K562 (cell line): ENCODE data around the gene HEPACAM2. TPM values are rescaled to one million over a fixed set of nuclear protein-coding genes. Genes with fewer than 3 reads are reported as not detected.

ENCODE experiments used
- CAMTA2 ChIP-seq: fragments of 250-450 bp; sonication (Bioruptor Pico); conservative IDR thresholded peaks from 2 replicates; pipeline ENCODE4 v1.5.1; 2022
- CREBBP ChIP-seq: IDR thresholded peaks from one replicate; pipeline ENCODE4 v1.6.1; 2012; ENCODE audit warnings: low read depth, mild to moderate bottlenecking, control low read depth, inconsistent platforms, low read length
- ELF1 ChIP-seq: fragments of 200-800 bp; sonication (Bioruptor generic); IDR thresholded peaks from 2 replicates; pipeline ENCODE4 v1.6.1; 2016; ENCODE audit warnings: missing genetic modification characterization, missing compliant biosample characterization
- ELF2 ChIP-seq: fragments of 250-450 bp; sonication (Bioruptor Pico); IDR thresholded peaks from 2 replicates; pipeline ENCODE4 v1.5.0; 2021; ENCODE audit warnings: mild to moderate bottlenecking
- POLR3A ChIP-seq: IDR thresholded peaks from 2 replicates; pipeline ENCODE4 v1.6.1; 2011; ENCODE audit warnings: borderline replicate concordance, mild to moderate bottlenecking, moderate library complexity; ENCODE audit not compliant: insufficient read length, insufficient read depth; ENCODE audit errors: extremely low read depth
- SIN3B ChIP-seq: fragments of 450-650 bp; IDR thresholded peaks from 2 replicates; pipeline ENCODE4 v1.6.1; 2017; ENCODE audit warnings: low read depth, mild to moderate bottlenecking, moderate library complexity
- STAT5A ChIP-seq: IDR thresholded peaks from 2 replicates; pipeline ENCODE4 v1.6.1; 2012; ENCODE audit warnings: low read length, inconsistent platforms, borderline replicate concordance
- ZKSCAN3 ChIP-seq: fragments of 250-450 bp; sonication (Bioruptor Pico); IDR thresholded peaks from 2 replicates; pipeline ENCODE4 v1.4.0; 2020
- ZNF449 ChIP-seq: fragments of 250-450 bp; sonication (Bioruptor Pico); IDR thresholded peaks from 2 replicates; pipeline ENCODE4 v1.8.0; 2022; ENCODE audit warnings: moderate library complexity, mild to moderate bottlenecking, inconsistent platforms
- ZNF551 ChIP-seq: fragments of 250-450 bp; sonication (Bioruptor Pico); IDR thresholded peaks from 2 replicates; pipeline ENCODE4 v1.5.0; 2021; ENCODE audit warnings: mild to moderate bottlenecking, moderate library complexity
- polyA plus RNA-seq, 8 experiments: library from polyadenylated mRNA; depleted of rRNA in 4 of 8; stranded (reverse) in 5 of 8; unstranded in 3 of 8; fragments of >200 nt; fragmentation: Nextera tagmentation in 2 of 8; fragmentation: Illumina TruSeq in 1 of 8; extraction: Ambion mirVana in 2 of 8; extraction: Trizol in 1 of 8; gene quantifications; 2 replicates each; pipeline versions ENCODE4 v1.2.1 to v1.2.3, GENCODE V29; 2011 to 2014; ENCODE audit warnings: inconsistent platforms in 1 of 8, missing spikeins in 1 of 8
- total RNA-seq, 7 experiments: library from RNA; depleted of rRNA in 6 of 7; stranded (reverse); fragments of >200 nt in 6 of 7; fragmentation: Illumina TruSeq in 2 of 7; extraction: Trizol in 2 of 7; gene quantifications; 2 replicates each; pipeline versions ENCODE4 v1.2.1 to v1.2.3, GENCODE V29; 2011 to 2021; ENCODE audit warnings: low replicate concordance in 1 of 7
- TF ChIP-seq, protein P1 (sequence below): IDR thresholded peaks from 2 replicates; pipeline ENCODE4 v1.6.1; 2012; ENCODE audit warnings: low read depth, low read length, improper control_type of control experiment, borderline replicate concordance
- TF ChIP-seq, protein P2 (sequence below): fragments of 450-650 bp; IDR thresholded peaks from 2 replicates; pipeline ENCODE4 v1.6.1; 2016; ENCODE audit warnings: mild to moderate bottlenecking, moderate library complexity
- TF ChIP-seq, protein P3 (sequence below): fragments of 200-800 bp; sonication (Bioruptor generic); IDR thresholded peaks from 2 replicates; pipeline ENCODE4 v1.6.1; 2017; ENCODE audit warnings: missing genetic modification characterization, missing compliant biosample characterization

The HEPACAM2 gene
- total and polyA plus RNA-seq, 9 of the 15 experiments (the other 6 are each of a cell fraction or from before 2014, with no cell fraction given): 2.0 to 6.5 (median 3.9) TPM

DNA sequence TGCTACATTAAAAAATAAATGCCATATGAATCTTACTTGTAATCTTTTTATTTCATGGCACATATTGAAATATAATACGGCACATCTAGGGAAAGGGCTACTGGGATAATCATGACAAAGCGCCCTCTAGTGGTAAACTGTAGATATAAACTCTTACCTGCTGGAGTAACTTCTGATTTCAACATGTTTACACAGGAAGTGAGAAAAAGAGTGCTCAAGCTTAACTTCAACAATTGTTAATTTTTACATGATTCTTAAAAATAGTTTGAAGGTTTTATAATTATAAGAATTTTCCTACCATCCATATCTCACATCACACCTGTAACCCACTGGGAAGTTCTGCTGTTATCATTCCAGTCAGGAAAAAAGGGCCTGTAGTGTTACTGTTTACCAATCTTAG lies 2.0 kb upstream of the HEPACAM2 start (continued):
- TF ChIP-seq ZKSCAN3 (CRISPR knock-in tag): no peak
- TF ChIP-seq, protein P1, sequence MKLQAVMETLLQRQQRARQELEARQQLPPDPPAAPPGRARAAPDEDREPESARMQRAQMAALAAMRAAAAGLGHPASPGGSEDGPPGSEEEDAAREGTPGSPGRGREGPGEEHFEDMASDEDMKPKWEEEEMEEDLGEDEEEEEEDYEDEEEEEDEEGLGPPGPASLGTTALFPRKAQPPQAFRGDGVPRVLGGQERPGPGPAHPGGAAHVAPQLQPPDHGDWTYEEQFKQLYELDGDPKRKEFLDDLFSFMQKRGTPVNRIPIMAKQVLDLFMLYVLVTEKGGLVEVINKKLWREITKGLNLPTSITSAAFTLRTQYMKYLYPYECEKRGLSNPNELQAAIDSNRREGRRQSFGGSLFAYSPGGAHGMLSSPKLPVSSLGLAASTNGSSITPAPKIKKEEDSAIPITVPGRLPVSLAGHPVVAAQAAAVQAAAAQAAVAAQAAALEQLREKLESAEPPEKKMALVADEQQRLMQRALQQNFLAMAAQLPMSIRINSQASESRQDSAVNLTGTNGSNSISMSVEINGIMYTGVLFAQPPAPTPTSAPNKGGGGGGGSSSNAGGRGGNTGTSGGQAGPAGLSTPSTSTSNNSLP: peak; percentile 76; the same call in 1 of the 2 replicates
- TF ChIP-seq ZNF551: no peak
- TF ChIP-seq POLR3A: no peak
- TF ChIP-seq ELF2 (CRISPR knock-in tag): no peak
- no peak for TF ChIP-seq CREBBP
- peak; percentile 48 for TF ChIP-seq ELF1
- TF ChIP-seq, protein P2, sequence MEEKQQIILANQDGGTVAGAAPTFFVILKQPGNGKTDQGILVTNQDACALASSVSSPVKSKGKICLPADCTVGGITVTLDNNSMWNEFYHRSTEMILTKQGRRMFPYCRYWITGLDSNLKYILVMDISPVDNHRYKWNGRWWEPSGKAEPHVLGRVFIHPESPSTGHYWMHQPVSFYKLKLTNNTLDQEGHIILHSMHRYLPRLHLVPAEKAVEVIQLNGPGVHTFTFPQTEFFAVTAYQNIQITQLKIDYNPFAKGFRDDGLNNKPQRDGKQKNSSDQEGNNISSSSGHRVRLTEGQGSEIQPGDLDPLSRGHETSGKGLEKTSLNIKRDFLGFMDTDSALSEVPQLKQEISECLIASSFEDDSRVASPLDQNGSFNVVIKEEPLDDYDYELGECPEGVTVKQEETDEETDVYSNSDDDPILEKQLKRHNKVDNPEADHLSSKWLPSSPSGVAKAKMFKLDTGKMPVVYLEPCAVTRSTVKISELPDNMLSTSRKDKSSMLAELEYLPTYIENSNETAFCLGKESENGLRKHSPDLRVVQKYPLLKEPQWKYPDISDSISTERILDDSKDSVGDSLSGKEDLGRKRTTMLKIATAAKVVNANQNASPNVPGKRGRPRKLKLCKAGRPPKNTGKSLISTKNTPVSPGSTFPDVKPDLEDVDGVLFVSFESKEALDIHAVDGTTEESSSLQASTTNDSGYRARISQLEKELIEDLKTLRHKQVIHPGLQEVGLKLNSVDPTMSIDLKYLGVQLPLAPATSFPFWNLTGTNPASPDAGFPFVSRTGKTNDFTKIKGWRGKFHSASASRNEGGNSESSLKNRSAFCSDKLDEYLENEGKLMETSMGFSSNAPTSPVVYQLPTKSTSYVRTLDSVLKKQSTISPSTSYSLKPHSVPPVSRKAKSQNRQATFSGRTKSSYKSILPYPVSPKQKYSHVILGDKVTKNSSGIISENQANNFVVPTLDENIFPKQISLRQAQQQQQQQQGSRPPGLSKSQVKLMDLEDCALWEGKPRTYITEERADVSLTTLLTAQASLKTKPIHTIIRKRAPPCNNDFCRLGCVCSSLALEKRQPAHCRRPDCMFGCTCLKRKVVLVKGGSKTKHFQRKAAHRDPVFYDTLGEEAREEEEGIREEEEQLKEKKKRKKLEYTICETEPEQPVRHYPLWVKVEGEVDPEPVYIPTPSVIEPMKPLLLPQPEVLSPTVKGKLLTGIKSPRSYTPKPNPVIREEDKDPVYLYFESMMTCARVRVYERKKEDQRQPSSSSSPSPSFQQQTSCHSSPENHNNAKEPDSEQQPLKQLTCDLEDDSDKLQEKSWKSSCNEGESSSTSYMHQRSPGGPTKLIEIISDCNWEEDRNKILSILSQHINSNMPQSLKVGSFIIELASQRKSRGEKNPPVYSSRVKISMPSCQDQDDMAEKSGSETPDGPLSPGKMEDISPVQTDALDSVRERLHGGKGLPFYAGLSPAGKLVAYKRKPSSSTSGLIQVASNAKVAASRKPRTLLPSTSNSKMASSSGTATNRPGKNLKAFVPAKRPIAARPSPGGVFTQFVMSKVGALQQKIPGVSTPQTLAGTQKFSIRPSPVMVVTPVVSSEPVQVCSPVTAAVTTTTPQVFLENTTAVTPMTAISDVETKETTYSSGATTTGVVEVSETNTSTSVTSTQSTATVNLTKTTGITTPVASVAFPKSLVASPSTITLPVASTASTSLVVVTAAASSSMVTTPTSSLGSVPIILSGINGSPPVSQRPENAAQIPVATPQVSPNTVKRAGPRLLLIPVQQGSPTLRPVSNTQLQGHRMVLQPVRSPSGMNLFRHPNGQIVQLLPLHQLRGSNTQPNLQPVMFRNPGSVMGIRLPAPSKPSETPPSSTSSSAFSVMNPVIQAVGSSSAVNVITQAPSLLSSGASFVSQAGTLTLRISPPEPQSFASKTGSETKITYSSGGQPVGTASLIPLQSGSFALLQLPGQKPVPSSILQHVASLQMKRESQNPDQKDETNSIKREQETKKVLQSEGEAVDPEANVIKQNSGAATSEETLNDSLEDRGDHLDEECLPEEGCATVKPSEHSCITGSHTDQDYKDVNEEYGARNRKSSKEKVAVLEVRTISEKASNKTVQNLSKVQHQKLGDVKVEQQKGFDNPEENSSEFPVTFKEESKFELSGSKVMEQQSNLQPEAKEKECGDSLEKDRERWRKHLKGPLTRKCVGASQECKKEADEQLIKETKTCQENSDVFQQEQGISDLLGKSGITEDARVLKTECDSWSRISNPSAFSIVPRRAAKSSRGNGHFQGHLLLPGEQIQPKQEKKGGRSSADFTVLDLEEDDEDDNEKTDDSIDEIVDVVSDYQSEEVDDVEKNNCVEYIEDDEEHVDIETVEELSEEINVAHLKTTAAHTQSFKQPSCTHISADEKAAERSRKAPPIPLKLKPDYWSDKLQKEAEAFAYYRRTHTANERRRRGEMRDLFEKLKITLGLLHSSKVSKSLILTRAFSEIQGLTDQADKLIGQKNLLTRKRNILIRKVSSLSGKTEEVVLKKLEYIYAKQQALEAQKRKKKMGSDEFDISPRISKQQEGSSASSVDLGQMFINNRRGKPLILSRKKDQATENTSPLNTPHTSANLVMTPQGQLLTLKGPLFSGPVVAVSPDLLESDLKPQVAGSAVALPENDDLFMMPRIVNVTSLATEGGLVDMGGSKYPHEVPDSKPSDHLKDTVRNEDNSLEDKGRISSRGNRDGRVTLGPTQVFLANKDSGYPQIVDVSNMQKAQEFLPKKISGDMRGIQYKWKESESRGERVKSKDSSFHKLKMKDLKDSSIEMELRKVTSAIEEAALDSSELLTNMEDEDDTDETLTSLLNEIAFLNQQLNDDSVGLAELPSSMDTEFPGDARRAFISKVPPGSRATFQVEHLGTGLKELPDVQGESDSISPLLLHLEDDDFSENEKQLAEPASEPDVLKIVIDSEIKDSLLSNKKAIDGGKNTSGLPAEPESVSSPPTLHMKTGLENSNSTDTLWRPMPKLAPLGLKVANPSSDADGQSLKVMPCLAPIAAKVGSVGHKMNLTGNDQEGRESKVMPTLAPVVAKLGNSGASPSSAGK: no peak
- no peak for TF ChIP-seq ZNF449
- no peak for TF ChIP-seq CAMTA2 (CRISPR knock-in tag)
- TF ChIP-seq, protein P3, sequence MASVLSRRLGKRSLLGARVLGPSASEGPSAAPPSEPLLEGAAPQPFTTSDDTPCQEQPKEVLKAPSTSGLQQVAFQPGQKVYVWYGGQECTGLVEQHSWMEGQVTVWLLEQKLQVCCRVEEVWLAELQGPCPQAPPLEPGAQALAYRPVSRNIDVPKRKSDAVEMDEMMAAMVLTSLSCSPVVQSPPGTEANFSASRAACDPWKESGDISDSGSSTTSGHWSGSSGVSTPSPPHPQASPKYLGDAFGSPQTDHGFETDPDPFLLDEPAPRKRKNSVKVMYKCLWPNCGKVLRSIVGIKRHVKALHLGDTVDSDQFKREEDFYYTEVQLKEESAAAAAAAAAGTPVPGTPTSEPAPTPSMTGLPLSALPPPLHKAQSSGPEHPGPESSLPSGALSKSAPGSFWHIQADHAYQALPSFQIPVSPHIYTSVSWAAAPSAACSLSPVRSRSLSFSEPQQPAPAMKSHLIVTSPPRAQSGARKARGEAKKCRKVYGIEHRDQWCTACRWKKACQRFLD: no peak
- no peak for TF ChIP-seq SIN3B
- no peak for TF ChIP-seq STAT5A
